HCT116 (cell line): Measurements from ENCODE around the gene ZNF169. TPM values are rescaled to one million over a fixed set of nuclear protein-coding genes. Genes with fewer than 3 reads are reported as not detected.

ENCODE experiments used
- ATAC-seq: fragments of 200-7000 bp; cut with Tn5 transposase; 2 replicates; pipeline ENCODE4 v1.9.1; 2020; ENCODE audit warnings: mild to moderate bottlenecking, moderate library complexity
- BruUV-seq: library from RNA; stranded (reverse); fragments of 400-500 nt; replicated peaks from 2 replicates; lab custom pipeline; 2021; lab: Mats Ljungman, UMichigan
- CTCF ChIA-PET: fragments of 300-600 bp; sonication (Branson Sonifier 250); formaldehyde crosslinking; loops from one replicate; lab custom pipeline; 2021; ENCODE audit warnings: antibody characterized with exemption; lab: Charles Lee
- POLR2A ChIA-PET: fragments of 300-600, 350-600 bp; sonication (Branson Sonifier 250); formaldehyde crosslinking; loops from one replicate; lab custom pipeline; 2021; ENCODE audit warnings: antibody characterized with exemption; lab: Charles Lee
- RAD21 ChIA-PET, 2 experiments: fragments of 300-600 bp; sonication (Branson Sonifier 250); formaldehyde crosslinking; loops; one replicate each; lab custom pipeline; 2023; ENCODE audit warnings: low total read pairs in 2 of 2; ENCODE audit not compliant: uncharacterized antibody in 2 of 2, unreplicated experiment in 2 of 2, low non-redundant PET in 1 of 2; lab: Charles Lee
- DNase-seq: peaks from one replicate; pipeline ENCODE4 v3.0.0-alpha.2; 2010; ENCODE audit warnings: low read depth, low spot score
- H2AFZ ChIP-seq: fragments of 200-600 bp; shearing (Covaris generic), sonication (generic); 2 replicates; pipeline ENCODE4 v1.6.1; 2017; ENCODE audit warnings: low read depth, mixed run types, mixed read lengths, antibody characterized with exemption, low read length; ENCODE audit not compliant: poor library complexity, severe bottlenecking
- H3K27ac ChIP-seq: 2 replicates; pipeline ENCODE4 v1.5.1; 2012; ENCODE audit warnings: low read depth, low read length
- H3K27me3 ChIP-seq: fragments of 200-600 bp; sonication (generic); 2 replicates; pipeline ENCODE4 v1.6.1; 2016; ENCODE audit warnings: mixed run types, low read length, mixed read lengths; ENCODE audit not compliant: insufficient read depth
- H3K36me3 ChIP-seq, 2 experiments: fragments of 200-500 bp in 1 of 2; fragments of 200-600 bp in 1 of 2; sonication (Bioruptor generic) in 1 of 2; sonication (generic) in 1 of 2; 2 replicates each; pipeline versions ENCODE4 v1.5.1 to v1.6.1; 2014 to 2016; ENCODE audit warnings: low read length in 2 of 2, inconsistent platforms in 1 of 2, mixed read lengths in 1 of 2, mixed run types in 1 of 2; ENCODE audit not compliant: insufficient read depth in 2 of 2, control insufficient read depth in 1 of 2
- H3K4me1 ChIP-seq, 2 experiments: fragments of 200-600 bp in 1 of 2; sonication (generic) in 1 of 2; 2 replicates each; pipeline versions ENCODE4 v1.5.1 to v1.6.1; 2012 to 2017; ENCODE audit warnings: low read length in 2 of 2, inconsistent platforms in 1 of 2, mild to moderate bottlenecking in 1 of 2, mixed read lengths in 1 of 2, mixed run types in 1 of 2, moderate library complexity in 1 of 2; ENCODE audit not compliant: insufficient read depth in 2 of 2, control insufficient read depth in 1 of 2
- H3K4me2 ChIP-seq: fragments of 200-600 bp; sonication (generic); 2 replicates; pipeline ENCODE4 v1.6.1; 2017; ENCODE audit warnings: mixed run types, low read length, mixed read lengths
- H3K4me3 ChIP-seq, 2 experiments: fragments of 200-600 bp in 1 of 2; sonication (generic) in 1 of 2; replicated peaks in 1 of 2; 2 replicates each; pipeline ENCODE4 v1.5.1; 2011 to 2016; ENCODE audit warnings: low read length in 2 of 2, control low read depth in 1 of 2, low read depth in 1 of 2, mild to moderate bottlenecking in 1 of 2, mixed read lengths in 1 of 2, mixed run types in 1 of 2
- H3K79me2 ChIP-seq: fragments of 200-600 bp; sonication (generic); 2 replicates; pipeline ENCODE4 v1.6.1; 2017; ENCODE audit warnings: mild to moderate bottlenecking, mixed run types, low read length, moderate library complexity, mixed read lengths; ENCODE audit not compliant: insufficient read depth
- H3K9ac ChIP-seq: fragments of 200-600 bp; sonication (generic); 2 replicates; pipeline ENCODE4 v1.6.1; 2016; ENCODE audit warnings: low read length, mixed read lengths
- H3K9me2 ChIP-seq: fragments of 200-600 bp; sonication (generic), shearing (Covaris generic); 2 replicates; pipeline ENCODE4 v1.6.1; 2017; ENCODE audit warnings: mixed run types, mild to moderate bottlenecking, moderate library complexity; ENCODE audit not compliant: insufficient read depth
- H3K9me3 ChIP-seq, 2 experiments: fragments of 200-500 bp in 1 of 2; fragments of 200-600 bp in 1 of 2; sonication (Bioruptor generic) in 1 of 2; sonication (generic) in 1 of 2; 2 replicates each; pipeline ENCODE4 v1.6.1; 2014 to 2017; ENCODE audit warnings: low read length in 2 of 2, mixed read lengths in 2 of 2, inconsistent platforms in 1 of 2, low read depth in 1 of 2, mild to moderate bottlenecking in 1 of 2, mixed run types in 1 of 2, moderate library complexity in 1 of 2; ENCODE audit not compliant: control insufficient read depth in 1 of 2, insufficient read depth in 1 of 2
- H4K20me1 ChIP-seq: fragments of 200-600 bp; sonication (generic), shearing (Covaris generic); 2 replicates; pipeline ENCODE4 v1.6.1; 2017; ENCODE audit warnings: mixed run types, mild to moderate bottlenecking, moderate library complexity; ENCODE audit not compliant: insufficient read depth
- CBX3 ChIP-seq: IDR thresholded peaks from 2 replicates; pipeline ENCODE4 v1.6.1; 2012; ENCODE audit warnings: low read depth
- EGR1 ChIP-seq: IDR thresholded peaks from 2 replicates; pipeline ENCODE4 v1.6.1; 2012; ENCODE audit warnings: low read depth
- ELF1 ChIP-seq: IDR thresholded peaks from 2 replicates; pipeline ENCODE4 v1.6.1; 2012; ENCODE audit warnings: low read depth, borderline replicate concordance
- EZH2 ChIP-seq: fragments of 200-600 bp; sonication (generic); IDR thresholded peaks from 2 replicates; pipeline ENCODE4 v1.6.1; 2017; ENCODE audit warnings: antibody characterized with exemption, mixed run types
- EZH2phosphoT487 ChIP-seq: fragments of 200-600 bp; IDR thresholded peaks from 2 replicates; pipeline ENCODE4 v1.6.1; 2018; ENCODE audit warnings: antibody characterized with exemption, borderline replicate concordance
- JUND ChIP-seq: IDR thresholded peaks from 2 replicates; pipeline ENCODE4 v1.6.1; 2012
- POLR2A ChIP-seq: IDR thresholded peaks from 2 replicates; pipeline ENCODE4 v1.7.0; 2011; ENCODE audit warnings: borderline replicate concordance; ENCODE audit not compliant: insufficient read depth, insufficient read length; ENCODE audit errors: extremely low read depth
- RAD21 ChIP-seq: IDR thresholded peaks from 2 replicates; pipeline ENCODE4 v1.6.1; 2012; ENCODE audit warnings: low read depth, mild to moderate bottlenecking
- SIN3A ChIP-seq: IDR thresholded peaks from 2 replicates; pipeline ENCODE4 v1.6.1; 2012; ENCODE audit warnings: low read depth
- TCF7L2 ChIP-seq: IDR thresholded peaks from 2 replicates; pipeline ENCODE4 v1.7.0; 2011; ENCODE audit warnings: borderline replicate concordance, inconsistent platforms; ENCODE audit not compliant: insufficient read depth, insufficient read length; ENCODE audit errors: extremely low read depth
- YY1 ChIP-seq: IDR thresholded peaks from 2 replicates; pipeline ENCODE4 v1.6.1; 2011; ENCODE audit warnings: low read length, low read depth, moderate library complexity, mild to moderate bottlenecking; ENCODE audit not compliant: insufficient replicate concordance; ENCODE audit errors: extremely low read depth
- ZFX ChIP-seq: fragments of 450-650 bp; IDR thresholded peaks from 2 replicates; pipeline ENCODE4 v1.6.1; 2017
- ZNF274 ChIP-seq: fragments of 200-500 bp; sonication (Bioruptor generic); IDR thresholded peaks from 2 replicates; pipeline ENCODE4 v1.6.1; 2014; ENCODE audit warnings: mild to moderate bottlenecking, low read depth, low read length, inconsistent platforms
- intact Hi-C: fragments of 100-400 bp; cut with micrococcal nuclease; formaldehyde crosslinking; loops from 2 replicates; pipeline ENCODE4 v1.10.0; 2022
- total RNA-seq: library from RNA; stranded (reverse); gene quantifications from one replicate; pipeline ENCODE4 v1.2.1, GENCODE V29; 2021; ENCODE audit not compliant: unreplicated experiment
- TF ChIP-seq, protein P1 (sequence below): IDR thresholded peaks from 2 replicates; pipeline ENCODE4 v1.6.1; 2012
- TF ChIP-seq, protein P2 (sequence below), 3 experiments: fragments of 200-600 bp in 1 of 3; sonication (generic) in 1 of 3; IDR thresholded peaks in 2 of 3; conservative IDR thresholded peaks in 1 of 3; 2 replicates each; pipeline ENCODE4 v1.5.1; 2012 to 2017; ENCODE audit warnings: low read depth in 2 of 3, low read length in 2 of 3, antibody characterized with exemption in 1 of 3, borderline replicate concordance in 1 of 3, control low read depth in 1 of 3, mild to moderate bottlenecking in 1 of 3, mixed read lengths in 1 of 3, mixed run types in 1 of 3, moderate library complexity in 1 of 3; ENCODE audit not compliant: insufficient read depth in 1 of 3

ZNF169 gene
- total RNA-seq, 1 experiment from 2014 or later = 5.4 TPM

DNA sequence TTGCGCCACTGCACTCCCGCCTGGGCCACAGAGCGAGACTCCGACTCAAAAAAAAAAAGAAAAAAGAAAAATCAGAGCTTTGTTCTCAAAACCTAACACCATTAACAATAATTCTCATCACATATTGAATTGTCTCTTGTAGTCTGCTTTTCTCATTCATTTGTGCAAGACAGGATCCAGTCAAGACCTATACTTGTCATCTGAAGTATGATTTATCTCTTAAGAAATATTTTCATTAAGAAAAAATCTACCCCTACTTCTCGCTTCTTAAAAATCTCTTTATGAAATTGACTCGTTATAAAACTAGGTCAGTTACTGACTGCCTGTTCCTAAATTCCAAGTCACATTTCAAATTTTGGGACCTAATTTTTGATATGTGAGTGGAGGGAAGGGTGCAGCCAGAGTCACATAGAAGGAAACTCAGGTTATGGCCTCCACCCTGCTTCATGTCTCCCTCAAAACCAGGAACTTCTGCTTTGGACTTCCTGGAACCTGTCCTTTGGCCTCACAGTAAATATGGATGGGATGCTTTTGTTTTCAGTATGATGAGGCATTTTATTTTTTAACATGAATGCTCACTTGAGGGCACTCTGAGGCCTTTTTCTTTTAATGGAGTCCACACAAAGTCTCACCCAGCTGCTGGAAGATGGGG, 18.9 kb downstream of the ZNF169 start:
- no peak overlapping the region for H3K4me3 ChIP-seq
- DNase-seq = no peak
- no peak overlapping the region for H3K9ac ChIP-seq
- peaks cover 0 to 8% of the 10 kb centered on the region in 2 experiments; a peak in 2 of 4 replicates for H3K9me3 ChIP-seq
- no peaks in the 10 kb centered on the region for H4K20me1 ChIP-seq
- CTCF ChIA-PET = no interaction called here
- RAD21 ChIA-PET = no interaction called here
- POLR2A ChIA-PET = no interaction called here
- no peak overlapping the region for H3K27ac ChIP-seq
- H3K4me2 ChIP-seq = no peak overlapping the region
- no peaks in the 10 kb centered on the region for H3K4me1 ChIP-seq
- H2AFZ ChIP-seq = no peak overlapping the region
- peaks cover 0 to 29% of the 10 kb centered on the region in 2 experiments; a peak in 2 of 4 replicates for H3K36me3 ChIP-seq
- peaks cover 24% of the 10 kb centered on the region for H3K79me2 ChIP-seq
- no peak for TF ChIP-seq ZFX
- TF ChIP-seq ZNF274 = no peak
- no peak for TF ChIP-seq TCF7L2
- TF ChIP-seq YY1 = no peak
- no peak for TF ChIP-seq RAD21
- TF ChIP-seq, protein P1, sequence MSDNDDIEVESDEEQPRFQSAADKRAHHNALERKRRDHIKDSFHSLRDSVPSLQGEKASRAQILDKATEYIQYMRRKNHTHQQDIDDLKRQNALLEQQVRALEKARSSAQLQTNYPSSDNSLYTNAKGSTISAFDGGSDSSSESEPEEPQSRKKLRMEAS = no peak
- TF ChIP-seq JUND = no peak
- no peak for TF ChIP-seq EZH2
- TF ChIP-seq EZH2phosphoT487 = no peak
- TF ChIP-seq, all 23 proteins: peak for 0
- intact Hi-C loops = no loop called here
- Histone ChIP-seq H3K9me2 (no peaks in the 10 kb centered on the region), H3K27me3 (no peaks in the 10 kb centered on the region)
- no peak for ATAC-seq
- BruUV-seq = no TSS peak

DNA sequence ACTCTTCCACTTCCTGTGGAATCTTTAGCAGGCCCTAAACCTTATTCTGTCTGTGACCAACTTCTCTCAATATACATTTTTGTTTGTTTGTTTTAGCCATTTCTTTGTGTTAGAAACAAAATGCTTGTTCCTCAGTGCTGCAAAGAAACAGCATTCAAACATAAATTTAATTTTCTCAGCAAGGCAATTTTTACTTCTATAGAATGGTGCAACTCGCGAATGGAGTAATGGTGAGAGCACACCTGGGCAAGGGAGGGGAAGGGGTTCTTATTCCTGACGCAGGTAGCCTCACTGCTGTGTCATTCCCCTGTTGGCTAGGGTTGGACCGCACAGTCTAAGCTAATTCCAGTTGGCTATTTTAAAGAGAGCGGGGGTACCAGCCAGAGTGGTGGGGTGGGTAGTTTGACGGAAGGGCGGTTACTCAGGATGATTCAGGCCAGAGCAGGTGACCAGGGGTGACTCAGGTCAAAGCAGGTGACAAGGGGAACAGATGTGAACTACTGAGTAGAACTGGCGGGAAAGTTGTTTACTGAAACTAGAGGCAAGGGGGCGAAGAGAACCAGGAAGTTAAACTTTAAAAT, 21.4 kb downstream of the ZNF169 start:
- intact Hi-C loops = no loop called here
- DNase-seq (no peak), ATAC-seq (no peak)
- BruUV-seq = no TSS peak
- Histone ChIP-seq H4K20me1 (no peaks in the 10 kb centered on the region), H3K9me2 (no peaks in the 10 kb centered on the region), H3K4me1 (no peaks in the 10 kb centered on the region), H3K27ac (no peak overlapping the region), H3K4me3 (no peak overlapping the region), H3K79me2 (peaks cover 8% of the 10 kb centered on the region; the same call in 1 of the 2 replicates), H3K9me3 (peaks cover 0 to 8% of the 10 kb centered on the region in 2 experiments; a peak in 2 of 4 replicates), H3K4me2 (no peak overlapping the region), H2AFZ (no peak overlapping the region), H3K9ac (no peak overlapping the region), H3K27me3 (no peaks in the 10 kb centered on the region), H3K36me3 (peaks cover 0 to 29% of the 10 kb centered on the region in 2 experiments; a peak in 2 of 4 replicates)
- CTCF ChIA-PET = no interaction called here
- RAD21 ChIA-PET = no interaction called here
- POLR2A ChIA-PET = no interaction called here
- TF ChIP-seq SIN3A (no peak), EGR1 (no peak), JUND (no peak), EZH2phosphoT487 (no peak), POLR2A (no peak), YY1 (no peak), EZH2 (no peak), CBX3 (no peak), ELF1 (no peak)
- TF ChIP-seq, protein P1 = no peak
- TF ChIP-seq, protein P2, sequence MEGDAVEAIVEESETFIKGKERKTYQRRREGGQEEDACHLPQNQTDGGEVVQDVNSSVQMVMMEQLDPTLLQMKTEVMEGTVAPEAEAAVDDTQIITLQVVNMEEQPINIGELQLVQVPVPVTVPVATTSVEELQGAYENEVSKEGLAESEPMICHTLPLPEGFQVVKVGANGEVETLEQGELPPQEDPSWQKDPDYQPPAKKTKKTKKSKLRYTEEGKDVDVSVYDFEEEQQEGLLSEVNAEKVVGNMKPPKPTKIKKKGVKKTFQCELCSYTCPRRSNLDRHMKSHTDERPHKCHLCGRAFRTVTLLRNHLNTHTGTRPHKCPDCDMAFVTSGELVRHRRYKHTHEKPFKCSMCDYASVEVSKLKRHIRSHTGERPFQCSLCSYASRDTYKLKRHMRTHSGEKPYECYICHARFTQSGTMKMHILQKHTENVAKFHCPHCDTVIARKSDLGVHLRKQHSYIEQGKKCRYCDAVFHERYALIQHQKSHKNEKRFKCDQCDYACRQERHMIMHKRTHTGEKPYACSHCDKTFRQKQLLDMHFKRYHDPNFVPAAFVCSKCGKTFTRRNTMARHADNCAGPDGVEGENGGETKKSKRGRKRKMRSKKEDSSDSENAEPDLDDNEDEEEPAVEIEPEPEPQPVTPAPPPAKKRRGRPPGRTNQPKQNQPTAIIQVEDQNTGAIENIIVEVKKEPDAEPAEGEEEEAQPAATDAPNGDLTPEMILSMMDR (IDR thresholded peaks at IDR 0.05 in 2 of 3, conservative IDR thresholded peaks at IDR 0.05 in 1 of 3; ENCODE audit: borderline replicate concordance in 1 of 3, insufficient read depth in 1 of 3, low read depth in 2 of 3, low read length in 2 of 3) = no peak
